Daoy (cell line): ENCODE measurements around the gene FAM83C. TPM values are rescaled to one million over a fixed set of nuclear protein-coding genes. Genes with fewer than 3 reads are reported as not detected.

Experiments
- DNase-seq: peaks from one replicate; pipeline ENCODE4 v3.0.0-alpha.2; 2015; ENCODE audit warnings: low read depth
- total RNA-seq: library from RNA; depleted of rRNA; stranded (reverse); fragments of >200 nt; shearing (Covaris generic); gene quantifications from 2 replicates; pipeline ENCODE4 v1.2.3, GENCODE V29; 2014; rRNA removed

FAM83C gene
- total RNA-seq: not detected in 2 replicates

DNA sequence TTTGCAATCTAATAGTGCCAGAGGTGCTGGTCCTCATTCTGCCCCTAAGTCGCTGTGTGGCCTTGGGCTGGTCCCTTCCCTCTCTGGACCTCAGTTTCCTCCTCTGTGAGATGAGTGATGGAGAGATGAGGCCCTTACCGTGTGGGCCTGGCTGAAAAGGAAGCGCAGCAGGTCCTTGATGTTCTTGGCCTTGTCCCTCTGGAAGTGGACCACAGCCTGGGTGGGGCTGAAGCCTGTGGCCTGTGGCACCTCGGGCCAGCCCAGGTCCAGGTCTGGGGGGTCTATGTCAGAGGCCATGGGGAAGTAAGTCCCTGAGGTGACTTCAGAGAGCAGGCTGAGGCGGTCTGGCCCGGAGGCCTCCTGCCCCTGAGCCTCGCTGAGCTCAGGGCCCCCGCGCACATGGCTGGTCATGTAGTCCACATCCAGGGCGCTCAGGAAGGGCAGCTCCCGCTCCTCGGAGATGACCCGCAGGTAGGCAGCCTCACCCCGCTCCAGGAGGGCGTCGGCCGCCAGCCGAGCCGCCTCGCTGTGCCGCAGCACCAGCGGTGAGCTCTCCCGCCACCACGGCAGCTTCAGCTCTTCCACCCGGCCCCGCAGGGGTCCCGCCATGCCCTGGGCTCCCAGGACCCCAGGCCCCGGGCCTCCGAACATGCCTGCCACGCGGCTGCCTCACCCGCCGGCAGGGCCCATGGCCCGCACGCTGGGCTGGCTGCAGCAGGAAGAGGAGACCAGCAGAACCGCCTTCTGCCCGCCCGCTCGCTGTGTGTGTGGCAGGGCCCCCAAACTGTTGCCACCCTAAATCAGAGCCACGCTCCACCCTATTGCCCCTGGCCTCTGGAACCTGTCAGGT lies at the start of gene FAM83C:
Gene FAM83C (minus strand): TSS at position 772 of the 850 bp plus-strand sequence. CDS start 121 bp downstream, at position 651.
- no peak for DNase-seq

DNA sequence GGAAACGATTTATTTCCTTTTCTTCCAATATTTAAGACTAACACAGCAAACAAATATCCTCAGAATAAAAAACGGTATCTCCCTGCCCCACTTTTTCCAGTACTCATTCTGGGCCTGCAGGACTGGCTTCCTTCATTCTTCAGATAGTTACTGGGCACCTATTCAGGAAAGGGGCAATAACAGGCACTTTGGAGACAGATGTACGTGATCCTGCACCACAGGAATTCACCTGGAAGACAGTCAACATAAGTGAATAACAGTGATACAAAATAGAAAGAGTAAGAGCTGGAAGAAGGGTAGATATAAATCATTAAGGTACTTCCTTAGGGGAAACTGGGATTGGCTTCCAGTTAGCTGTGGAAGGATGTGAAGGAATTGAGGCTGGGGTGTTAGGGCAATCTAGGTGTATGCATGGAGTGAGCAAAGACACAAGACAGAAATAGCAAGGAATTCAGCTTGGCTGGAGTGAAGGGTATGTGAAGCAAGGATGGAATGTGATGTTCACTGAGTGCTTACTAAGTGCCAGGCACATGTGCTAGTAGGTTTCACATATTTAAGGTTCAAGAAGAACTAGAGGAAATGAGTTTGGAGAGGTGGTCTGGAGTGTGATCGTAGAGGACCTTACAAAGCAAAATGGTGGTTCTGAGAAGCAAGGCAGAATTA lies 49.3 kb upstream of the FAM83C start:
- DNase-seq: no peak

DNA sequence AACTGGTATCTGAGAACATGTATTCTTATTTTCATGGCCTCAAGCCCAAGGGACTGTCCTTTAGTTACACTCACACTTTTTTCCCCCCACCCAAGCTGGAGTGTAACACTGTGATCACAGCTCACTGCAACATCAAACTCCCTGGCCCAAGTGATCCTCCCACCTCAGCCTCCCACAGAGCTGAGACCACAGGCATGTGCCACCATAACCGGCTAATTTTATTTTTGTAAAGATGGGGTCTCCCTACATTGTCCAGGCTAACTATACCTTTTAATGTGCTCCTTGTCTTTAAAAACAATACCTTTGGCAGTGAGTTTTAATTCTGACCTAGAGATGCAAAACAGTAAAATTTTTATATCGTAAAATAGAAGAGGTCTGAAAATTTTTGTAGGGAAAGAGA lies 48.2 kb upstream of the FAM83C start:
- DNase-seq: no peak

DNA sequence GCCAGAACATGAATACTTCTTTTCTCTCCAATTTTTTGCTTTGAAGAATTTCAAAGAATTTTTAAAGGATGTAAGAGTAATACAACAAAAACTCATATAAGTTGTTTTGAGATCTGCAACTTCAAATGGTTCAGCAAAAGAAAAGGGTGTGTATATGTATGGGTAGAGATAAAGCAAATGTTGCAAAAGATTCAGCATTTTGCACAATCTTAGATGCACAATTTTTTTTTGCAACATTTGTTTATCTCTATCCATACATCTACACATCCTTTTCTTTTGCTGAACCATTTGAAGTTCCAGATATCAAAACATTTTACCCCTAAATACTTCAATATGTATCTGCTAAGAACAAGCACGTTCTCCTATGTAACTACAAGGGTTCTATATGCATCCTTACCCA lies 47.4 kb upstream of the FAM83C start:
- no peak for DNase-seq

DNA sequence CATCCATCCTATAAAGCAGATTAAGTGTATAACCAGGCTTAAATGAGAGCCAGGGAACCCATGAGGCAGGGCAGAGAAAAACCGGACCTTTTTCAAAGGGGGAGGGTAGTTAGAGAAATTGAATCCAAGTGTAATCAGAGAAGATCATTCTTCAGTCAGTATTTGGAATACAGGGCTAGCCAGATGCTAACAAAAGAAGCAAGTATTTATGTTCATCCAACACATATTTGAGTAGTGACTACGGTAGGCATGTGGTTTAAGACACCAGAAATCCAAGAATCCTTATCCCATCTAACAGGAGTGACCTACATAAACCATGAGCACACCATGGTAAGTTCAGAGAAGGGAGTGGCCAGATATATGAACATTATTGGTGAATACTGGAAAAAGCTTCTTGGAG lies 46.8 kb upstream of the FAM83C start:
- DNase-seq: peak; percentile 77

DNA sequence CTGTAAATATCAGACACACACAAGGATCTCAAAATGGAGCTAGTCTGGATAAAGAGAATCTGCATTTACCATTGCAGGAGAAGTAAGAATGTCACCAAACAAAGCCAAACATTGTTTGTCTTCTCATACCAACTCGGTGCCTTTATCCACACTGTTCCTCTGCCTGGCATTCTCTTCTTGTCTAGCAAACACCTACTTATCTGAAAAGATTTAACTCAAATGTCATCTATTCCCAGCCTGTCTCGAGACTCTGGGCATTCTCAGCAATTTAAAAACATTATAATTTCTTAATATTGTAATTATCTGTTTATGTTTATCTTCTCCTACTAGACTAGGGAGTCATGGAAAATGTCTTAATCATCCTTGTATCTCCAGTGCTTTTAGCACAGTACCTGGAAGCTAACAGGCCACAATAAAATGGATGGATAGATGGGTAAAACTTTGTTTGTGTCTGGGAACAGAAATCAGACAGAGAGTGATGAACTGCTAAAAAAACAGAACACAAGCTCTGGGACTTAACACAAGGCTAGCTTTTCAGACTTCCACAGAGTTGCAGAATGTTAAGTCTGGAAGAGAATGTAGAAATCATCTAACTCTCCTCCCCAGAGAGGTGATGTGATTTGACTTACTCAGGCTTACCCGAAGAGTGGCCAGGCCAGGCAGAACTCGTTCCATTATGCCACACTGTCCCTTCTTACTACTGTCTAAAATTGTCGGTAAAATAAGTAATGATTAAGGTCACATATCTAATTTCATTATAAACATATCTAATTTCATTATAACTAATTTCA lies 42.3 kb upstream of the FAM83C start:
- DNase-seq: no peak

DNA sequence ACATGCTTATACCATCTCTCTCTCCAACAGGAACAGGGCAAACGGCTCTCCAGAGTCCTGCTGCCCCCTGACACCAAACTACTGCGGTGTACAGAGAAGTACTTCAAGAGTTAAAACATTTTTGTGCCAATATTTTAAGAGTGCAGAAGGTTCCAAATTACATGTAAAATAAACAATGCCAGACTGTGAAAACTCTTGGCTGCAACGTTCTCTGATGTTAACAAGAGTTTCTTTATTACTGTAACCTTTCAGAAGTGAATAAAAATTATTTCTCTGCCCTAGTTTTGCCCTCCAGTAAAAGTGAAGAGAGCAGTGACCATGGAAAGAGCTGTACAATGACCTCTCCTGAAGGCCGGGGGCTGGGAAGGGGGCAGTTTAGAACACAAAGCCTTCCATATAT lies 41.4 kb upstream of the FAM83C start:
- no peak for DNase-seq

DNA sequence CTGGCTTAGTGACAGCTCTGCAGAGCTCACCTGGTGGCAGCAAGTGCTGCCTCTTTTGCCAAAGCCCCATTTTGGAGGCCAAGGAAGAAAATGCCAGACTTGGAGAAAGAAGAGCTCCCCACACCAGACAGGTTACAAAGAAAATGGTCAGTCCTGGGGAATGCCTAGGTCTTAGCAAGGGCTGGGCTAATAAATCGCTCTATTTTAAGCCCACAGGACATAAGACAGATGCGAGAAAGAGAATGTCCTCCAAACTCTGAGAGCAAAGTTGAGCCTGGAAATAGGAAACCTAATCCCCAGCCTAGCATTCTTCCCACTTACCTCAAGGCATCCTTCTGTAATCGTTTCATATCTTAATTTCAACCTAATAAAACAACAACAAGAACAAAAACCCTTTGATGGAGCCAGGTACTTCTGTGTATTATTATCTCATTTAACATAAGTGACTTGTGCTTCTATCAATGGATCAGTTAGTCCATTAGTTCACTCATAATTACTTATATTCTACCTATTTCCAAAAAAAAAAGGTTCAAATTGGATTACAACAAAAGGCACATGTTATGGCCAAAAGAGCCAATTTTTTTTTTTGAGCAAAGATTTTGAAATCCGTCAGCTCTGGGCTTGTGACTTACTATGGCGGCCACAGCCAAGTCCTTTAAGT lies 40.4 kb upstream of the FAM83C start:
- DNase-seq: no peak

DNA sequence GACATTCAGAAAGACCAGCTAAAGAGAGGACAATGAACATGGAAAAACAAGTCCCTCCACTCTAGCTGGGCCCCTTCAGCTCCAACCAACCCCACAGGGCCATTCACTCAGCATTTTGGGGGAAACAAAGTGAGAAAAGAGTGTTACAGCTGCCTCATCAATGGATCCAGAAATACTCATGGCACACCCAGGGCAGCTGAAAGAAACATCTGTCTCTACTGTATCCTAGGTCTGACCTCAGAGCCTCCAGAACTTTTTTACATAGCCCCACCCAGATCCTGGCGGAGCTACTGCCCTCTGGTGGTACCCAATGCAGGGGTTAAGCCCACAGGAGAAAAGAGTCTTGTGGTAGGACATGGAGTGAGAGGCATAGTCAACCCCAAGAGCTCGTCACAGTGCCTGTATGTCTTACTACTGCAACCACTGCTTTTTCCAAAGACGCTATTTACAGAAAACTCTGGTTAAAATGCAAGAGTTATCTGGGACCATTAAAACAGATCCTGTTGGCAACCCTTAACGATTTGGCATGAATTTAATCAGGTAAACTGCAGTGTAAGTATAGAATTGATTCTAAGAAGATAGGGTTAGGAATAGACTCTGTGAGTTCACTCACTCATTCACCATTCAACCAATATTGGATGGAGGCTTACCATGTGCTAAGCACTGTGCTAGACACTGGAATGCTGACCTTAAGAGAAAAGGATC lies 37.4 kb upstream of the FAM83C start:
- peak; percentile 73 for DNase-seq

DNA sequence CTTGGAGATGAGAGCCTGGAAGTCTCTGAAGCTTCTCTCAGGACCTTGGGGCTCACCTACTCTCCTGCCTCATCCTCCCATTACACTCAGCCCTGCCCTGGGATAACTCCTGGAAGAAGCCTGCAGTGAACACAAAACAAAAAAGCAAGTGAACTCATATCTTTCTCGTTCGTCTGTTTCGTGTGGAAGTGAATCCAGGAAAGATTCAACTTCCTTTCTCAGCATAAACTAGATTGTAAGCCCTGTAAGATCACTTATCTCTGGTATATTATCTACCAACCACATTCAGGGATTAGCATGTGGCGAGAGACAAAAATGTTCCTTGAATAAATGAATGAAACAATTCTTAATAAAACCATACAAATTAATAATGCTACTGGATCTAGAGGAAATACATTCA lies 36.5 kb upstream of the FAM83C start:
- DNase-seq: no peak

DNA sequence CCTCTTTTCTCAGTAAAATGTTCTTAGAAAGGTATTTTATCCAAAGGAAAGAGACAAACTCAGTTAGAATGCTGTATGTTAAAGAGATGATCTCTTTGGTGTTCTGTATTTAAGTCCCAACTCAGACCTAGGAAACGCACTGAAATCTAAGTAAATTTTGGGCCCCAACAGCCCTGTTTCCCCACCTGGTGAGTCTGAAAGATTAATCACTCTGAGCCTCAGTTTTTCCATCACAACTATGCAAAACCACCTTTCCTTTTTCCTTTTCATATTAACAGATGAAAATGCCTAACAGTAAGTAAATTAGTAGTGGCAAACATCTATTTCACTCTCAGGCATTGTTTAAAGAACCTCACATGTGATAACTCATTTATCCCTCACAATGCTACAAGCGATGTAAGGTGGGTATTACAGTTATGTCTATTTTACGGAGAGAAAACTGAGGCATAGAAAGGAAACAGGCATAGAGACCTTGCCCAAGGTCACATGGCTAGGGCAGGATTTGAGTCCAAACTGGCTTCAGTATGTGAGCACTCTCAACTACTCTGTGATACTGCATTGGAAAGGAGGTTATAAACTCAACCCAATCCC lies 36.0 kb upstream of the FAM83C start:
- DNase-seq: no peak

DNA sequence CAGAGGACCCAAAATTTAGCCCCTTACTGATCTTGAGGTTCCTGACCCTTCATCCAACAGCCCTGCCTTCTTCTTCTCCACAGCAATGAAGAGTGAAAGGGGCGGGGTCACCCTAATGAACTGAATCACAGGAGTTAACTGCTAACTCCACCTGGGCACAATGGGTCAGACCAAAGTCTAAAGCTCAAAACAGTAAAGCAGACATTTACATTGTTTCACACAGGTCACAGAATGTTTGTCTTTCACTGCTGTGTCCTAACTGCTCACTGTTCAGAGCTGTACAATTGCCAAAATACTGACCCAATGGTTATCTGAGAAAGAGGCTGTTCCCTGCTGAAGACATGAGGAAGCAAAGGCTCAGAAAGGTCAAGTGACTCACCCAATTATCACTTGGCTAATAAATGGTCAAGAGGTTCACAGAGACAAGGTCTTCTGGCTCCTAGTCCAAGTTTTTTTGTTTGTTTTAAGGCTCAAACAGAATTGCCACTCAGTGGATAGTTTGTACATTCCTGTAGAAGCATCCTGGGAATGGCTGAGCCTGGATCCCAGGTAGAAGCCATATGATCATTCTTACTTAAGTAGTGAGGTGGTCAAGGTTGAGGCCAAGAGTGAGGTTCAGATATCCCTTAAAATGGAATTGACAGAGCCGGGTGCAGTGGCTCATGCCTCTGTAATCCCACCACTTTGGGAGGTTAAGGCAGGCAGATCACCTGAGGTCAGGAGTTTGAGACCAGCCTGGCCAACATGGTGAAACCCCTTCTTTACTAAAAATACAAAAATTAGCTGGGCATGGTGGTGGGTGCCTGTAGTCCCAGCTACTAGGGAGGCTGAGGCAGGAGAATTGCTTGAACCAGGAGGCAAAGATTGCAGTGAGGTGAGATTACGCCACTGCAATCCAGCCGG lies 35.1 kb upstream of the FAM83C start:
- DNase-seq: no peak

DNA sequence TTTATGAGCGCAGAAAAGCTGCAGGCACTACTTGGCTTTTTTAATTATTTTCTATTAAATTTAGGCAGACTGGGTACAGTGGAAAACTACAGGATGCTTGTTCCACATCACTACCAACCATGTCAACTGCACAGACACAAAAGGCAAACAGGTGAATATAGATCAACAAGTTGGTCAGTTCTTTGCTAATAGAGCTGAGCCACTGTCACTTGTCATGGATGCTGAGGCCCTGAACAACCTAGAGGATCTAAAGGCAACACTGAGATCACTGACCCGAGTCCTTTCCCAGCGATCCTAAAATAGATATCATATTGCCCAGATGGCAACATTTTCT lies 34.5 kb upstream of the FAM83C start:
- no peak for DNase-seq

DNA sequence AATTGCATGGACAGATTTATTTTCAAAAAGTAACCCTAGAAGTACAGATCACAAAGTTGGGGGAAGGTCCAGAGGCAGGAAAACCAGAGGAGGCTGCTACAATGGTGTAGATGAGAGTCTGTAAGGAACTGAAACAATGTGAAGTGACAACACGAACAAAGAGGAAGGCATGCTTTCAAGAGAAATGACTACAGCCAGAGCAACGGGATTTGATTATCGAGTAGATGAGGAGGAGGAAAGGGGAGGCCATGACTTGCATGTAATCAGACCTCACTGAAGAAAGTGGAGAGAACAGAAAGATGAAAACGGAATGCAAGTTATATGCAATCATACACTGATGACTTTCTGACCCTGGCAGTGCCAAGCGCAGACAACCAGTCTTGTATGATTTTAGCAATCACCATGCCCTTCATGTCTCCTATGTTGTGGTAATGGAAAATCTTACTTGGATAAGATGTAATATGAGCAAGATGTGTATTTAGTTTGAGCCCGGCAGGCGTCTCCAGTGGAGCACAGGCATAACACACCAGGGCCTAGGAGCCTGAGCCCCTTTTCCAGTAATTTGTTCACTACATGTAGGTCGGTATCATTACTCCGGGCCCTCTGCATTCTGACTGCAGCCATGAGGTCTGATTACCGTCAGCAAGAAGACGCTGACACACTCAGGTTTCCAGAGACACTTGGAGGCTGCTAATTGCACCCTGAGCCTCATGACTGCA lies 34.0 kb upstream of the FAM83C start:
- DNase-seq: no peak

DNA sequence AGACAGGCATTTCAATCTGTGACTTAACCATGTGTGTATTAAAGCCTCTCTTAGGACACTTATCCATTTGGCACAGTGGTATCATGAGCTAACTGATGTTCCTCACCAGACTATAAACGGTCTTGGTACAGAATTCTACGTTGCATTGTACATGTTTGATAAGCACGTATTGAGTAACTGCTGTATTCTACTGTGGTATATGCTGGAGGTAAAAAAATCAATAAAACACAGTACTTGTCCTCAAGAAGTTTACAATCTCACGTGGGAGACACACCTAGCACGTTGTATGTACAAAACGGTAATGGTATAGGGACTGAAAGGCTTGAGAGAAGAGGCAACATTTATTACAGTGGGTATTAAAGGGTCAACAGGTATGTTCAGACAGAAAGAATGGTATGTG lies 33.2 kb upstream of the FAM83C start:
- DNase-seq: no peak

DNA sequence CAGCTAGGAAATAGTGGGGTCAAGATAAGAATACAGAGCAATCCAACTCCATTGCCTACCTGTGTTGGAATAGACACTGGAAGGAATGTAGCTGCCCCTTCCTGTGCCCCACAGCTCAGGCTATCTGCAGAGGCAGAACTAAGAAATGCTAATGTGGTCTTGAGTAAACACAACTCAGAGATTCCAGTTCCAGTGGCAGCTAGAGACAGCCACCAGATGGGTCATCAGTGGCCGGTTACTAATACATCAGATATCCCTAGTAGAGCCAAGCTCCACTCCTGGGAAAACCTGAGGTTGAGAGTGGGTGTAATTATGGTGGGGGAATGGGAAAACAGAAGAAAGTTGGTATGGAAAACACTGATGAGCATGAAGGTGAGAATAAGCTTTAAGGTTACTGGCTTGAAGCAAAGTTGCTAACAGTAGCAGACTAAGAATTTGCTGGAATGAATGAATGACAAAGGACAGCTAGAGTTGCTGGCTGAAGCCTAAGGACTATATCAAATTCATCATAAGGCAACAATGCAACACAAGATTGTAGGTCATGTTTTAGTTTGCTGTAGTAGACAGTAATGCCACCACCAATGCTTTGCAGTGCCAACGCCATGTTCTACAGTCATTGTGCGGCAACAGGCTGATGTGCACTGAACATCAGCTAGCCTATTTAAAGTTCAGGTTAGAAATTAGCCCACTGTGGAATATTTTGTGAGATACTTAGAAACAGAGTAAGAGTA lies 28.3 kb upstream of the FAM83C start:
- peak; percentile 91 for DNase-seq

DNA sequence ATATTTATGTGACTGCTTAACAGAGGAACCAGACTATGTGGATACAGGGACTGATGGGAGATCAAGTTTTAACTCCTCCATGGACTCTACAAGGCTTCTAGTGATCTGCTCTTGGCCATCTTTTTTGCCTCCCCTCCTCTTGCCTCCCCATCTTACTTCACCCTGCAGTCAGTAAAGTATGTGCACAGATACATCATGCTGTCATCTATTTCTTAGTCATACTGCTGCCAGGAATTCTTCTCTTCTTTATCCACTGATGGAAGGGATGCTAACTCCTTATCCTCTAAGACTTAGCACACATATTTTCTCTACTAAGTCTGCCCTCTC lies 27.6 kb upstream of the FAM83C start:
- peak; percentile 65 for DNase-seq

DNA sequence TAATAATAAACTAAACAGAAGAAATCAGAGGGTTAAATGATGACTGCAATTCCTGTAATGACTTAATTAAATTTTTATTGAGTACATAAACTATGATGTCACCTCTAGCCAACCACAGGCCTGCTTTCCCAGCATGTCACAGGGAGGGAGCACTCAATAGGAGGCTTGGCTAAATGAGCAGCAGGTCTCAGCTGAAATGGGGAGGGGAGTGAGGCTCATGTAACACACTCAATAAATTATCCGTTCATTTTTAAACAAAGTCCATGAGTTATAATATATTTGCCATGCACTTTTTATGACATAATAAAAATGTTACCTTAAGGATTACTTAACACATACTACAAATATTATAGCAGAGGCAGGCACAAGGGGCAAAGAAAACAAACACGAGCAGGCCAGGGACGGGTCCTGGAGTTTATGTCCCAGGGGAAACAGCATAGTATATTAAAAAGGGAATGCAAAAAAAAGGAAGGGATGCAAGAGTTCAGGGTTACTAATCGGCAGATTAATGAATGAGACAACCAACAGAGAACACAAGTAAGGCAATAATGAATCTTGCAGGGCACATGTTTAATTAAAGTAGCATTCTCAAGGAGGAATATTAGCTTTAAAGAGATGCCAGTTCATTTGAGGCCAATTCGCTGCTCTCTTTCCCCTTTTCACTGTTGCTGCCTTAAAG lies 27.1 kb upstream of the FAM83C start:
- DNase-seq: peak; percentile 81
